K562 (cell line): ENCODE results near the gene CRYAB. TPM values are rescaled to one million over a fixed set of nuclear protein-coding genes. Genes with fewer than 3 reads are reported as not detected.

Source experiments
- ATAC-seq: fragments of 200-7000 bp; cut with Tn5 transposase; 3 replicates; pipeline ENCODE4 v1.9.1; 2020; ENCODE audit warnings: moderate library complexity
- BruUV-seq: library from RNA; stranded (reverse); fragments of 400-500 nt; replicated peaks from 2 replicates; lab custom pipeline; 2021; lab: Mats Ljungman, UMichigan
- CTCF ChIA-PET: fragments of 300-600 bp; formaldehyde crosslinking; extraction: SDS; loops from one replicate; lab custom pipeline; 2021; ENCODE audit warnings: low intra/inter-chr PET ratio; lab: Yijun Ruan, JAX
- POLR2A ChIA-PET: fragments of 300-600, 350-650 bp; sonication (Branson Sonifier 250); formaldehyde crosslinking; extraction: SDS; loops from one replicate; lab custom pipeline; 2021; ENCODE audit warnings: antibody characterized with exemption, inconsistent platforms; lab: Yijun Ruan, JAX
- DNase-seq, 4 experiments: peaks; one replicate each; pipeline versions ENCODE4 v3.0.0 to v3.0.0-alpha.2; 2011 to 2018; ENCODE audit warnings: low spot score in 3 of 4, mixed read lengths in 3 of 4; ENCODE audit errors: extremely low read depth in 1 of 4
- FAIRE-seq: peaks from 2 replicates; lab custom pipeline; 2011; peaks lifted over from hg19 to GRCh38; lab: Jason Lieb, UNC
- H2AFZ ChIP-seq: 2 replicates; pipeline ENCODE4 v1.6.0; 2011; ENCODE audit warnings: low read depth, low read length, control low read depth, inconsistent platforms
- H3K27ac ChIP-seq: fragments of 200-600 bp; 3 replicates; pipeline ENCODE4 v1.8.0; 2011; ENCODE audit warnings: low read depth, mild to moderate bottlenecking, control low read depth, inconsistent platforms, low read length, moderate library complexity, mixed read lengths; ENCODE audit errors: extremely low read depth
- H3K27me3 ChIP-seq, 2 experiments: fragments of 300-600 bp in 1 of 2; 2 replicates in 1 of 2; 3 replicates in 1 of 2; pipeline versions ENCODE4 v1.6.0 to v1.8.0; 2011; ENCODE audit warnings: inconsistent platforms in 2 of 2, low read length in 2 of 2, mild to moderate bottlenecking in 1 of 2, mixed read lengths in 1 of 2, moderate library complexity in 1 of 2; ENCODE audit not compliant: control insufficient read depth in 2 of 2, insufficient read depth in 2 of 2
- H3K36me3 ChIP-seq: fragments of 300-600 bp; 3 replicates; pipeline ENCODE4 v1.8.0; 2011; ENCODE audit warnings: mild to moderate bottlenecking, low read length, inconsistent platforms; ENCODE audit not compliant: control insufficient read depth, insufficient read depth
- H3K4me1 ChIP-seq, 2 experiments: fragments of 200-600 bp in 1 of 2; replicated peaks in 1 of 2; 2 replicates in 1 of 2; 3 replicates in 1 of 2; pipeline versions ENCODE4 v1.5.1 to v1.8.0; 2011; ENCODE audit warnings: inconsistent platforms in 2 of 2, low read length in 2 of 2, mild to moderate bottlenecking in 1 of 2, mixed read lengths in 1 of 2, moderate library complexity in 1 of 2; ENCODE audit not compliant: control insufficient read depth in 2 of 2, insufficient read depth in 2 of 2
- H3K4me2 ChIP-seq: 2 replicates; pipeline ENCODE4 v1.6.1; 2011; ENCODE audit warnings: low read length, control low read depth, inconsistent platforms, mixed read lengths; ENCODE audit not compliant: insufficient read depth
- H3K4me3 ChIP-seq: fragments of 200-600 bp; sonication (generic), shearing (Covaris generic); 2 replicates; pipeline ENCODE4 v1.5.1; 2016; ENCODE audit warnings: control low read depth, inconsistent platforms
- H3K79me2 ChIP-seq: fragments of 200-600 bp; 3 replicates; pipeline ENCODE4 v1.8.0; 2011; ENCODE audit warnings: low read length, inconsistent platforms; ENCODE audit not compliant: control insufficient read depth, insufficient read depth
- H3K9ac ChIP-seq, 2 experiments: 2 replicates each; pipeline versions ENCODE4 v1.6.0 to v1.6.1; 2011; ENCODE audit warnings: low read depth in 2 of 2, low read length in 2 of 2, control low read depth in 1 of 2, inconsistent platforms in 1 of 2, mild to moderate bottlenecking in 1 of 2, mixed read lengths in 1 of 2; ENCODE audit not compliant: insufficient read depth in 1 of 2
- H3K9me1 ChIP-seq: one replicate; pipeline ENCODE4 v1.6.0; 2011; ENCODE audit warnings: inconsistent platforms, mild to moderate bottlenecking, low read length, moderate library complexity; ENCODE audit not compliant: control insufficient read depth, insufficient read depth
- H3K9me3 ChIP-seq: replicated peaks from 2 replicates; pipeline ENCODE4 v1.5.1; 2011; ENCODE audit warnings: low read depth, low read length, inconsistent platforms; ENCODE audit not compliant: control insufficient read depth, insufficient read depth
- H4K20me1 ChIP-seq: replicated peaks from 2 replicates; pipeline ENCODE4 v1.6.1; 2011; ENCODE audit warnings: low read length, inconsistent platforms, mixed read lengths; ENCODE audit not compliant: control insufficient read depth, insufficient read depth
- CUX1 ChIP-seq: fragments of 200-800 bp; sonication (Bioruptor generic); IDR thresholded peaks from 2 replicates; pipeline ENCODE4 v1.6.1; 2016; ENCODE audit warnings: missing genetic modification characterization, missing compliant biosample characterization
- DNMT1 ChIP-seq: fragments of 450-650 bp; IDR thresholded peaks from 2 replicates; pipeline ENCODE4 v1.6.1; 2016; ENCODE audit warnings: antibody characterized with exemption, mild to moderate bottlenecking
- FOXJ3 ChIP-seq: sonication (generic); formaldehyde crosslinking; IDR thresholded peaks from 2 replicates; pipeline ENCODE4 v1.4.0; 2020; ENCODE audit warnings: mild to moderate bottlenecking, missing genetic modification reagents
- NR2C2 ChIP-seq, 2 experiments: fragments of 200-800 bp in 1 of 2; sonication (Bioruptor generic) in 1 of 2; sonication (generic) in 1 of 2; formaldehyde crosslinking in 1 of 2; IDR thresholded peaks; 2 replicates each; pipeline versions ENCODE4 v1.6.1 to v1.8.0; 2016 to 2022; ENCODE audit warnings: mild to moderate bottlenecking in 1 of 2, missing compliant biosample characterization in 1 of 2, missing genetic modification characterization in 1 of 2, missing genetic modification reagents in 1 of 2
- WGBS: fragments of 100-300 bp; shearing (Covaris generic); methylation state at CpG from one replicate; pipeline ENCODE4 v1.1.6; 2016; ENCODE audit warnings: low coverage, mixed read lengths; ENCODE audit not compliant: insufficient coverage; ENCODE audit errors: missing lambda C conversion rate; 5-methylcytosine and 5-hydroxymethylcytosine counted together
- in situ Hi-C: fragments of 300-500 bp; cut with MboI; formaldehyde crosslinking; loops from 4 replicates; pipeline ENCODE4 v1.15.0; 2018; ENCODE audit warnings: inconsistent platforms, mixed read lengths
- intact Hi-C: fragments of 100-400 bp; cut with micrococcal nuclease; formaldehyde crosslinking; loops from 2 replicates; pipeline ENCODE4 v1.14.2; 2022
- polyA plus RNA-seq, 8 experiments: library from polyadenylated mRNA; depleted of rRNA in 4 of 8; stranded (reverse) in 5 of 8; unstranded in 3 of 8; fragments of >200 nt; fragmentation: Nextera tagmentation in 2 of 8; fragmentation: Illumina TruSeq in 1 of 8; extraction: Ambion mirVana in 2 of 8; extraction: Trizol in 1 of 8; gene quantifications; 2 replicates each; pipeline versions ENCODE4 v1.2.1 to v1.2.3, GENCODE V29; 2011 to 2014; ENCODE audit warnings: inconsistent platforms in 1 of 8, missing spikeins in 1 of 8
- total RNA-seq, 7 experiments: library from RNA; depleted of rRNA in 6 of 7; stranded (reverse); fragments of >200 nt in 6 of 7; fragmentation: Illumina TruSeq in 2 of 7; extraction: Trizol in 2 of 7; gene quantifications; 2 replicates each; pipeline versions ENCODE4 v1.2.1 to v1.2.3, GENCODE V29; 2011 to 2021; ENCODE audit warnings: low replicate concordance in 1 of 7

CRYAB gene
- total and polyA plus RNA-seq, 9 of the 15 experiments (the other 6 are each of a cell fraction or from before 2014, with no cell fraction given): 0.83 to 7.5 (median 3.6) TPM

DNA sequence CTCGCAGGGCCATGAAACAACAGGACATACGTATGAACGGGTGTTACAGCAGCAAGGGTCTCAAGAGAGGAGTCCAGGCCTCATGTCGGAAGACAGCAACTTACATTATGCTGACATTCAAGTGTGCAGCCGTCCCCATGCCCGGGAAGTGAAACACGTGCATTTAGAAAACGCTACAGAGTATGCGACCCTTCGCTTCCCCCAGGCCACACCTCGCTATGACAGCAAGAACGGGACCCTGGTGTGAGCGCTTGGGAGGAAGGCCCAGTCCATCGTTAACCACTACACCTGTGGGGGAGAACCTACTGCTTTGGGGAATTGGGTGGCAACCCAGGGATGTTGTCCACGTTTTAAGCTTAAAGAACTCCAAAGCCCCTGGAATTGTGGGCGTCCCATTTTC, 14.4 kb upstream of the CRYAB start:
- no peak for DNase-seq
- 81% methylated on average over 16 of the region's 16 CpGs for WGBS
- Histone ChIP-seq H3K9me1 (no peaks in the 10 kb centered on the region), H3K9me3 (no peaks in the 10 kb centered on the region), H4K20me1 (no peaks in the 10 kb centered on the region), H3K4me1 (peaks cover 31 to 33% of the 10 kb centered on the region in 2 experiments), H3K4me3 (0 out of 2 replicates have a peak overlapping the region, but pooled peaks have one; percentile 20), H3K79me2 (no peaks in the 10 kb centered on the region), H3K9ac (peak overlapping the region; percentile 78 to 93; a peak in 3 of 4 replicates), H3K36me3 (no peaks in the 10 kb centered on the region), H3K27me3 (no peaks in the 10 kb centered on the region), H3K27ac (peak overlapping the region; percentile 89), H3K4me2 (peak overlapping the region; percentile 83), H2AFZ (peak overlapping the region; percentile 93)
- TF ChIP-seq DNMT1 (no peak), FOXJ3 (no peak), NR2C2 (CRISPR knock-in tag; IDR thresholded peaks at IDR 0.05) (peak; percentile 33; the same call in 1 of the 2 replicates), NR2C2 (tag; IDR thresholded peaks at IDR 0.05) (no peak), CUX1 (CRISPR knock-in tag) (peak; percentile 67)
- in situ Hi-C loops: loop anchor here (5.0 kb wide), 1 partner anchor 44 kb away; no protein-coding TSS in a partner anchor
- ATAC-seq: no peak
- FAIRE-seq: no peak
- no TSS peak for BruUV-seq
- ChIA-PET POLR2A (interaction anchor here (0.6 to 2.6 kb wide), 5 partner anchors 9 to 117 kb away, joined by 3 to 20 read pairs (median 4); partner anchors contain the start of genes CRYAB, DIXDC1 and HSPB2), CTCF (no interaction called here)
- intact Hi-C loops: loop anchor here (2.0 kb wide), 1 partner anchor 99 kb away; the partner anchor contains the start of gene DLAT
